Epithelial cell of umbilical artery (primary cell): Measurements from ENCODE around the gene RPL38. TPM values are rescaled to one million over a fixed set of nuclear protein-coding genes. Genes with fewer than 3 reads are reported as not detected.

Source experiments
- total RNA-seq: library from RNA; depleted of rRNA; stranded (reverse); fragments of >200 nt; gene quantifications from 2 replicates; pipeline ENCODE4 v1.2.3, GENCODE V29; 2014

The RPL38 gene
- 478 and 1,101 TPM in 2 replicates for total RNA-seq

DNA sequence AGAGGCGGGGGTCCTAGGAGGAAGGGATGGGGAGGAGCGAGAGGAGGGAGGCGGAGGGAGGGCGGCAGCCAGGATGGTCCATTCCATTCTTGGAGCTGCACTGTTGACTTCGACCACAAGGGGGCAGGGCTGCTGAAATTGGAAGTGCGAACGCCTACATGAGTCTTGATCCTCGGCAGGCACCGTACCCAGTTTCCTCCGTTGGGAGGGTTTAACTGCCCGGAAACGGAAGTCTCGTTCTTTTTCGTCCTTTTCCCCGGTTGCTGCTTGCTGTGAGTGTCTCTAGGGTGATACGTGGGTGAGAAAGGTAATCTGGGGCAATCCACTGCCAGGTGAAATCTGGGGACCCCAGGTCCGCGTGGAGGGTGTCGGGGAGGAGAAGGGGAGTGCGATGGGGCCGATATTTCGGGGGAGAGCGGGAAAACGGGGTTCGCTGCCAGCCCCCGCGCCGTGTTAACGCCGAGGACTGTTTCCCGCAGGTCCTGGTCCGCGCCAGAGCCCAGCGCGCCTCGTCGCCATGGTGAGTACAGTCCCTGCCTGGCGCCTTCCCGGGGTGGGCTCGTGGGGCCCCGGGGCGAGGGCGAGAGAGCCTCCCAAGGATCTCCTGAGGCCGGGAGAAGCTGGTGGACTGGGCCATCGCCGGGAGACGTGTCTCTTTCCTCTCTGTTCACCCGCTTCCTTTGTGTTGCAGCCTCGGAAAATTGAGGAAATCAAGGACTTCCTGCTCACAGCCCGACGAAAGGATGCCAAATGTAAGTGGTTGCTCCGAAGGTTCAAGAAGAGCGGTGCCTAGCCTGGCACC lies at the start of gene RPL38:
TSS of gene RPL38 (plus strand) at position 240 of the 802 bp plus-strand sequence. CDS start at position 518, 278 bp downstream.

DNA sequence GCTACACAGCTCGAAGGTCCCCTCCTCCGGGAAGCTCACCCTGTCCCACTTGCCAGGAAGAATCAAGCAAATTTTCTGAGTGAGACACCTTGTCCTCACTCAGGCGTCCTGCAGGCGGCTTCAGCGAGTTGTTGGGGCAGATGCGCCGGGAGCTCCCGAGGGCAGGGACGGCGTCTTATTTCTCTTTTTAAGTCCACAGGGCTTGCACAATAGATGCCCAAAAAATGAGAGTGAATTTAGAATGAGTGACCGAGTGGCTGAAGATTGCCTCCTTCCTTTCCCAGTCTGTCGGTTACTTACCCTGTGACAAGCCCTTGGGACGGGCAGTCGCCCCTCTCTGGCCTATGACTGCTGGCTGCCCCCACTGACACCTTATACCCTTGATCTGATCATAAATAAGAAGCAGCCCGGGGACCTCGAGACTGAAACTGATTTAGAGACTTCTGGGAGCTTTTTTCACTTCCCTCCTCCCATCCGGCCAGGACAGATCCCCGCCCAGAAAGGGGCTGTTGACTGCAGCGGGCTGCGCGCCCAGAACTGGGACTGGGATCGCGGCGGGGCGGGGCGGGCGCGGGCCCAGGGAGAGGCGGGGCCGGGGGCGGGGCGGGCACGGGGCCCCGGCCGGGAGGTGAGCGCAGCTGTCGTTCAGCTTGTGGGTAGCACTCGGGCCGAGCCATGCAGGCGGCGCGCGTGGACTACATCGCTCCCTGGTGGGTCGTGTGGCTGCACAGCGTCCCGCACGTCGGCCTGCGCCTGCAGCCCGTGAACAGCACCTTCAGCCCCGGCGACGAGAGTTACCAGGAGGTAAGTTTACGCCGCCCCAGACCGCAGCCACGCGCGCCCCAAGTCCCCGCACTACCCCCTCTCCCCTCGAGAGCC lies 9.7 kb downstream of the RPL38 start, which contains the start of gene TTYH2:
TSS of gene TTYH2 (plus strand) at position 659 of the 879 bp plus-strand sequence. CDS start at position 676, 17 bp downstream.

Other genes with a start within 250 kb of the RPL38 start
- 1.2 and 2.6 TPM in 2 replicates for gene TTYH2, start 9.9 kb downstream of the RPL38 start, total RNA-seq
- gene DNAI2, start 70.6 kb downstream of the RPL38 start, total RNA-seq: not detected in 2 replicates
- not detected in 2 replicates for gene KIF19, start 122.5 kb downstream of the RPL38 start, total RNA-seq
- gene BTBD17, start 158.2 kb downstream of the RPL38 start, total RNA-seq: not detected in 2 replicates
- gene GPR142, start 163.8 kb downstream of the RPL38 start, total RNA-seq: not detected in 2 replicates
- not detected in 2 replicates for gene GPRC5C, start 228.4 kb downstream of the RPL38 start, total RNA-seq